GM18867 (cell line): ENCODE results near the gene DUOX2.
"Not testable (repeated sequence)": the region's sequence is repeated elsewhere in the genome, so short reads cannot be mapped to it uniquely, and the experiment has no call there.

Experiments
- ATAC-seq: cut with Tn5 transposase; IDR thresholded peaks from one replicate; pipeline ENCODE4 v1.9.1; 2021; ENCODE audit warnings: mild to moderate bottlenecking, moderate library complexity; ENCODE audit not compliant: unreplicated experiment

Gene DUOX2

DNA sequence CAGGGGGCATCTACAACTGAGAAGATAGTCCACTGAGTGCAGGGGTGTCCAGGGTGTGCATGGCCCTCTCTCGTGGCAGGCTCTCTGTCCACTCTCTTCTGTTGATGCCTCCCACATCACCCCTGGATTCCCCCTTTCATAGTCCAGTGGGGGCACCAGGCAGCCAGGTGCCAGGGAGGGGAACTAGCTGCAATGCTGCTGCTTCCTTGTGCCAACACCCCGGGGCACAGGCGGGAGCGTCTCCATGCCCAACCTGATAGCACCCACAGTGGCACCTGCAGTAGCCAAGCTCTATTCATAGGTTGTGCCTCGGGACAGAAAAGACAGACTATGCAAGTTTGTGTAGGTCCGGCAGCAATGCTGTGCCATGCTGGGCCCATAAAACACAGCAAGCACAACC lies 11.7 kb downstream of the DUOX2 start:
- ATAC-seq: no peak

DNA sequence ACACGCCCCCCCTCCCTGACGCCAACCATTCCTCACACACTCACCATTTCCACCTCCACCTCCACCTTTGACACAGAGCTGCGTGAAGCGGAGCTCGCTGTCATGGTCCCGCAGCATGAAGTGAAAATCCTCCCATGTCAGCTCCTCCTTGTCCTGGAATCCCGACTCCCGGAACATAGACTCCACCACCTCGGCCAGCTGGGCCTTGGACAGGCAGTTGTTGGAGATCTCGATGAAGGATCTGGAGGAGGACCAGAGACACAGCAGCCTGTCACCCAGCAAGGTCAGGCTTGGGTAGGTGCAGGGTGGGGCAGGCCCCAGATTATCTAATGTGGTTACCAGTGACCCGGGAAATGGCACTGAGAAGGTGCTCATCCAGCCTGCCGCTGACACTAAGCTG lies 12.2 kb downstream of the DUOX2 start:
- ATAC-seq: no peak

DNA sequence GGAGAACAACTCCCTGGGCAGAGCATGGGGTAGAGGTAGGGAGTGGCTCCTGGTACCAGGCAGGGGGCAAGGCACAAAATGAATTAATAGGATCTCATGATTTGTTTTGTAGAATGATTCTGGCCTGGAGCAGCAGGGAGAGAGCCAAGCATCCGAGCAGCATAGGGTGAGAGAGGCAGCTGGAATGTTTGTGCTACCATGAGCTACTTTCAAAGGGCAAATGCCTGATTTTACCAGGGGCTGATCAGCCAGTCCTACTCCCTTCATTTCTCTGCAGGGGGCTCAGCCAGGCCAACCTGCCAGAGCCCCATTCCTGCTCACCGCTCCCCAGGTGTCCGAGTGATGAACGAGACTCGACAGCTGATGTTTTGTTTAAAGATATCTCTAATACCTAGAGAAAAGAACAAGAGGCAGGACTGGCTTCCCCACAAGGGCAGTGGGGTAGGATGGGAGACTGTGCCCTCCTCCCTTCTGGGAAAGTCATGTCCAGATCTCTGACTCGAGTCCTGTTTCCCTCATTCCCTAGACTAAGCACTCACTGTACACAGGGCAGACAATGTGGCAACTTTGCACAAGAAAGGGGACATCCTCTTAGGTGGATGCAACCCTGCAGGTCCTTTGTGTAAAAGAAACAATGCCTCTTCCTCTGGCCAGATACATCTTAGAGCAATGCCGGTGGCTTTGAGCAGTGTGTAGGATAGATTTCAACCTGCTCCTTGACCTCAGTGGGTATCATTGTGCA lies 12.9 kb downstream of the DUOX2 start:
- ATAC-seq: no peak

DNA sequence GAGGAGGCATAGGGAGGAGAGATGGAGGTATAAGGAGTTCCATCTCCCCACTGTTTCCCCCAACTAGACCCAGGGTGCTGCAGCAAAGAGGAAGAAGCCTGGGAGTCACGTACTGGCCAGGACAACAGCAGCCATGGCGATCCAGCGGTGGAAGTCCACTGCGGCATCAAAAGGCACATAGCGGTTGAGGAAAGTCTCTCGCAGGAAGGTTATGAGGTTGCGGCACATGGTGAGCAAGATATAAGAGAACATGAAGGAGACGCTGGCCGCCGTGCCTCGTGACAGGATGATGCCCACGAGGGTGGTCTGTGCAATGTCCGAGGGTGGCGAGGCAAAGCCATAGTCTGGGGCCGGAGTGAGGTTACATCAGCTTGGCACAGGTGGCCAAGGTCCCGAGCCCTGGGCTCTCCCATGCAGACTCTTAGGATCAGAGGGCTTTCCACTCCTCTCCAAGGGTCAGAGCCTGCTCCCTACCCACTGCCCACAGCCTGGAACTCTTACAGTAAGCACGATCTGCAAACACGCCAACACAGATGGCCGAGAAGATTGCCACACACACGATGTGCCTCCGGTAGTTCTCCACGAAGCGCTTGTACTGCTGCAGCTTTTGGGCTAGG lies 14.3 kb downstream of the DUOX2 start:
- ATAC-seq: no peak

DNA sequence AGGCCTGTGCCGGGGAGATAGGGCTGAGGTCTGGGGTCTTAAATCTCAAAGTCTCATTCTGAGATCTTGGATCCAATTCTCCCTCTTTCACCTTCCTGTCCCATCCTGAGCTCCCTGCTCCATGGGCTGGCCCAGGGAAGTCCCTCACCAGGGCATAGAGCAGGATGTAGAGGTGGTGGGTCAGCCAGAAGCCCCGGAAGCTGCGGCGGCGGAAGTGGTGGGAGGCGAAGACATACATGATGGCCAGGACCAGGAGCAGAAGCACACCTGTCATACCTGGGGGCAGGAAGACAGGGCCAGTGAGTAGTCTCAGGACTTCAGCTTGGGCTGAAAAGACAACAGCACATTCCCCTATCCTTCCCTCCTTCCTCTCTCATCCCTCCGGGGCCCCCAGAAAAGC lies 16.5 kb downstream of the DUOX2 start:
- no peak for ATAC-seq

GRCh38 chr15:45095661-45096060 lies 18.3 kb downstream of the DUOX2 start:
- no peak for ATAC-seq

GRCh38 chr15:45094358-45094730 lies 19.6 kb downstream of the DUOX2 start:
- no peak for ATAC-seq

DNA sequence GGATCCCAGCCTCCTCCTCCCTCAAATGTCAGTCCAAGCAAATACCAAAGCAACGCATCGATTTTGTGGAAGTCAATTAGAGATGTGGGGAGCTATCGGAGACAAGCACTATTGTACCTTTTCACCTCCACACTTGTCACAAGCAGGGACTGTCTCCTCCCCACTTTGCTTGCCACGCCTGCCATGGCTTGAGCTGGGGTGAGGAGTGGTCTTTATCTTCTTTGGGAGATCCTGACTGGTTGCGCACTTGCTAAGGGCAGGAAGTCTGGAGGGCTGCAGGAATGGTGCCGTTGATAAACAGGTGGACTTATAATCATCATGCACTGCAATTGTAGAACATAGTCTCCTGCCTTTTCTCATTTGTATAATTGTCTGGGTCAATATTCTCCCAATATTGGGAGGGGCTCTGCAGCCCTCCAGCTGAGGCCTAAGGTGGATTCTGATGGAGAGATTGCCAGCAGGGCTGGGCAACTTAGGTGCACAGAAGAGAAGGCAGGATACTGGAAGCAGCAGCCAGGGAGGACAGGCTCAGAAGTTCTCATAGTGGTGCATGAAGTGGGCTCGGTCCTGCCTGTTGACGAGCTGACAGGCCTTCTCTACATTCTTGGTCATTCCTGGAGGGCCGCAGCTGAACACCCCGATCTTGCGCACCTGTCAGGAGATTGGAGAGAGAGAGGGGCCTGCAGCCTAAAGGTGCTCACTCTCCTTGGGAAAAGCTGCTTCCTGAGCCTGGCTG lies 20.2 kb downstream of the DUOX2 start:
- ATAC-seq: no peak

DNA sequence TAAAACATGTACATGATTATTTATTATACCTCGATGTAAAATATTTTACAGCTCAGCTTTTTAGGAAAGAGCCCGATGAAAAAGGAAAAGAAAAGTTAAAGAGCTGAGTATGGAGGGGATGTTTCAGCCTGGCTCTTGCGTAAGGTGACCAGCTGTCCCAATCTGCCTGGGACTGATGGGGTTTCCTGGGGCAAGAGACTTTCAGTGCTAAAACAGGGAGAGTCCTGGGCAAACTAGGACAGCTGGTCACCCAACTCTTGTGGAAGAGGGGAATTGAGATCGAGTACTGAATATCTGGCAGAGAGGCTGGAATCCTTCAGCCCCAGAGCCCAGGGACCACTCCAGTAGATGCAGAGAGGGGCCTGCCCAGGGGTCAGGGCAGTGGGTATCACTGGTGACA lies 21.0 kb downstream of the DUOX2 start:
- no peak for ATAC-seq

- ATAC-seq: no peak
Observed at GRCh38 chr15:45091576-45091975, 22.4 kb downstream of the DUOX2 start.

- no peak for ATAC-seq
Observed at GRCh38 chr15:45091161-45091560, 22.8 kb downstream of the DUOX2 start.

GRCh38 chr15:45089712-45090373 lies 24.1 kb downstream of the DUOX2 start:
- no peak for ATAC-seq

- ATAC-seq: no peak
Observed at GRCh38 chr15:45088801-45089711, 24.9 kb downstream of the DUOX2 start.

DNA sequence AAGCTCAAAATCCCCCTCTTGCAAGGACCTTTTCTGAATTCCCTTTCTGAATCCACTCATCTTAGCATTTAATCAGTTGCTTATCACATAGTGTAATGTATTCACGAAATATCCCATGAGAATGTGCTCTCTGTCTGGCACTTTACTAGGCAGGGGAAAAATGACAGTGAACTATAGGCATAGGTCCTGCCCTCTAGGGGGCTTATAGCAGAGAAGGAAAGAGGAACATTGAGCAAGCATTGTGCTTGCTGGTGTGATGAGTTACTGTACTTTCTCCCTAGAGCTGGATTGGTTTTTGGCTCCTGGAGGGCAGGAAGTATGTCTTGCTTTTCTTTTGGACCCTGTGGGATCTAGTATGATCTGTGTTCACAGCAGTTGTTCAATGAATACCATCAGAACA lies 26.5 kb downstream of the DUOX2 start:
- no peak for ATAC-seq

- no peak for ATAC-seq
Observed at GRCh38 chr15:45084163-45084562, 29.8 kb downstream of the DUOX2 start.

- ATAC-seq: no peak
Observed at GRCh38 chr15:45083223-45083622, 30.7 kb downstream of the DUOX2 start.

DNA sequence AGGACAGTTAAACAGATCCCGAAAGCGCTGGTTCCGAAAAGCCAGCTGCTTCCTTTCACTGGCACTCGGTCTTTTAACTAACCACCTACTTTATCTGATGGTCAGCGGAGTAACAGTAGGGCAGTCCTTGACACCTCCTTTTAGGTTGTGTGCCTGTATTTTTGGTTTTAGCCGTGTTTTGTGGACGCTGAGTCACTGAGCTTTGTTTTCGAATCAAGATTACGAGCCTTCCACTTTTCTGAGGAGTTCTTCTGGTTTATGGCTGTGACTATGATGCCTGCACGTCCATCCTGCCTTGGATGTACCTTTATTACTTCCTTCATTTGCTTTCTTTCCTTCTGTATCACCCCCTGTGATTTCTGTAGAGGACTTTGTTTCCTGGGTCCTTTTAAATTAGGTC lies 31.6 kb downstream of the DUOX2 start:
- ATAC-seq: not testable (repeated sequence)

GRCh38 chr15:45080593-45080992 lies 33.4 kb downstream of the DUOX2 start:
- ATAC-seq: not testable (repeated sequence)

DNA sequence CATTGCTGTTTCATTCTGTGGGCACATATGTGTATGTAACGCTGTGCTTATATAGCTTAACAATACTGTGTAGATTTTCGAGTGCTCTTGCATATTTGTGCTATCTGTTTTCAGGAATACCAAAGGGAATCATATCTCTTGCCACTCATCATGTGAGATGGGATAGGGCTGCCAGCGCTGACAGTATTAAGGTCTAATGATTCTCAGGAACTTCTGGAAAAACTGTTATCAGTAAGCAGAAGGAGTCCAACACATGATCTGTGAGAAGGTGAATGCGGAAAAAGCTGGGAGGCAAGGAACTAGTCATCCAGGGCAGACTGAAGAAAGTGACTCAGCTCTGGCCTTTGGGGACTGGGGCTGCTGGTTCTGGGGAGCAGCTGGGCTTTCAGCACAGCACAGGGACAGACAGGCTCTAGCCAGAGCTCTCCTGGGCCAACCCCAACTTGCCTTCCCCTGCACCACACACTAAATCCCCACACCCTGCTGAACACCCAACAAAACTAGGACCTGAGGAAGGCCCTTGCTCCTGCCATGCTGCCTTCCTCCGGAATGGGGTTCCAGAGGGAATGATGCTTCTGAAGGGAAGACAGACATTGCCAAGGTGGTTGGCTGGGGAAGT lies 34.2 kb downstream of the DUOX2 start:
- ATAC-seq: not testable (repeated sequence)

GRCh38 chr15:45079201-45079600 lies 34.8 kb downstream of the DUOX2 start:
- ATAC-seq: not testable (repeated sequence)
